Spinal cord (tissue), 10 donors: ENCODE results near the gene PARD3. TPM values are rescaled to one million over a fixed set of nuclear protein-coding genes. Genes with fewer than 3 reads are reported as not detected.

ENCODE experiments used
- DNase-seq, 6 donors: peaks; one replicate each; pipeline versions ENCODE4 v3.0.0 to v3.0.0-alpha.2; 2013 to 2015; ENCODE audit warnings: low spot score in 6 of 6, low read depth in 4 of 6
- H3K27ac ChIP-seq: one replicate; pipeline ENCODE4 v1.5.1; 2013; ENCODE audit warnings: low read depth, low read length, control low read depth
- H3K27me3 ChIP-seq: one replicate; pipeline ENCODE4 v1.6.1; 2013; ENCODE audit warnings: low read length; ENCODE audit not compliant: control insufficient read depth, insufficient read depth
- H3K36me3 ChIP-seq: one replicate; pipeline ENCODE4 v1.6.1; 2013; ENCODE audit warnings: low read length; ENCODE audit not compliant: control insufficient read depth, insufficient read depth
- H3K4me1 ChIP-seq: one replicate; pipeline ENCODE4 v1.6.1; 2013; ENCODE audit warnings: low read length; ENCODE audit not compliant: control insufficient read depth, insufficient read depth
- H3K4me3 ChIP-seq: one replicate; pipeline ENCODE4 v1.5.1; 2013; ENCODE audit warnings: low read depth, low read length, control low read depth
- H3K9me3 ChIP-seq: one replicate; pipeline ENCODE4 v1.6.1; 2013; ENCODE audit warnings: low read length; ENCODE audit not compliant: control insufficient read depth, insufficient read depth
- WGBS: methylation state at CpG from one replicate; pipeline ENCODE4 v1.1.5; 2013; ENCODE audit warnings: missing lambda C conversion rate; ENCODE audit not compliant: insufficient coverage; 5-methylcytosine and 5-hydroxymethylcytosine counted together
- polyA plus RNA-seq, 2 donors: library from polyadenylated mRNA; unstranded; fragments of 120-200 nt; gene quantifications; one replicate each; pipeline ENCODE4 v1.2.1, GENCODE V29; 2013; ENCODE audit not compliant: insufficient read length in 2 of 2
- total RNA-seq, 2 donors: library from RNA; depleted of rRNA in 1 of 2; stranded (reverse); fragments of 120-200 nt in 1 of 2; fragments of >200 nt in 1 of 2; gene quantifications; one replicate each; pipeline versions ENCODE4 v1.2.3 to v1.2.4, GENCODE V29; 2013 to 2014
- donor health status: healthy.

The PARD3 gene
- total and polyA plus RNA-seq, 4 donors = 29.5 to 94.3 (median 47.1) TPM

- H3K4me3 ChIP-seq = no peak overlapping the region
- no peaks in the 10 kb centered on the region for H3K9me3 ChIP-seq
- H3K4me1 ChIP-seq = no peaks in the 10 kb centered on the region
- no peak for DNase-seq
- H3K27me3 ChIP-seq = no peaks in the 10 kb centered on the region
- H3K27ac ChIP-seq = no peak overlapping the region
- H3K36me3 ChIP-seq = no peaks in the 10 kb centered on the region
- WGBS = no CpG with 5 or more reads among the region's 3 CpGs
Observed at GRCh38 chr10:34476608-34477007, 338.5 kb downstream of the PARD3 start.

GRCh38 chr10:34475786-34476185 lies 339.3 kb downstream of the PARD3 start:
- no peak overlapping the region for H3K4me3 ChIP-seq
- H3K9me3 ChIP-seq = no peaks in the 10 kb centered on the region
- no peak overlapping the region for H3K27ac ChIP-seq
- no peaks in the 10 kb centered on the region for H3K36me3 ChIP-seq
- WGBS = 86% methylated on average over 3 of the region's 5 CpGs
- no peaks in the 10 kb centered on the region for H3K4me1 ChIP-seq
- H3K27me3 ChIP-seq = no peaks in the 10 kb centered on the region
- DNase-seq = no peak

GRCh38 chr10:34475274-34475646 lies 339.8 kb downstream of the PARD3 start:
- no peaks in the 10 kb centered on the region for H3K9me3 ChIP-seq
- DNase-seq = no peak
- H3K4me1 ChIP-seq = no peaks in the 10 kb centered on the region
- H3K4me3 ChIP-seq = no peak overlapping the region
- H3K27ac ChIP-seq = no peak overlapping the region
- H3K36me3 ChIP-seq = no peaks in the 10 kb centered on the region
- H3K27me3 ChIP-seq = no peaks in the 10 kb centered on the region
- WGBS = no CpG with 5 or more reads among the region's 2 CpGs

GRCh38 chr10:34474555-34475273 lies 340.4 kb downstream of the PARD3 start:
- H3K27me3 ChIP-seq = no peaks in the 10 kb centered on the region
- no peaks in the 10 kb centered on the region for H3K36me3 ChIP-seq

GRCh38 chr10:34474009-34474376 lies 341.1 kb downstream of the PARD3 start:
- H3K4me1 ChIP-seq = no peaks in the 10 kb centered on the region
- WGBS = 100% methylated on average over 1 of the region's 2 CpGs
- H3K27me3 ChIP-seq = no peaks in the 10 kb centered on the region
- no peak for DNase-seq
- H3K9me3 ChIP-seq = no peaks in the 10 kb centered on the region
- no peaks in the 10 kb centered on the region for H3K36me3 ChIP-seq
- no peak overlapping the region for H3K4me3 ChIP-seq
- no peak overlapping the region for H3K27ac ChIP-seq

More at GRCh38 chr10:34474555-34475273, 340.4 kb downstream of the PARD3 start:
- Histone ChIP-seq H3K27ac (no peak overlapping the region), H3K4me3 (no peak overlapping the region), H3K9me3 (no peaks in the 10 kb centered on the region), H3K4me1 (no peaks in the 10 kb centered on the region)
- no peak for DNase-seq
- 100% methylated on average over 1 of the region's 5 CpGs for whole genome bisulfite sequencing

- H3K27me3 ChIP-seq = no peaks in the 10 kb centered on the region
- no peak overlapping the region for H3K4me3 ChIP-seq
- no peaks in the 10 kb centered on the region for H3K4me1 ChIP-seq
- H3K27ac ChIP-seq = no peak overlapping the region
- 83% methylated on average over 1 of the region's 7 CpGs for WGBS
- no peak for DNase-seq
- no peaks in the 10 kb centered on the region for H3K36me3 ChIP-seq
- H3K9me3 ChIP-seq = no peaks in the 10 kb centered on the region
Observed at GRCh38 chr10:34473174-34474008, 341.7 kb downstream of the PARD3 start.

GRCh38 chr10:34470307-34470706 lies 344.8 kb downstream of the PARD3 start:
- H3K27ac ChIP-seq = no peak overlapping the region
- no peaks in the 10 kb centered on the region for H3K4me1 ChIP-seq
- no peak for DNase-seq
- H3K4me3 ChIP-seq = no peak overlapping the region
- no peaks in the 10 kb centered on the region for H3K36me3 ChIP-seq
- H3K27me3 ChIP-seq = no peaks in the 10 kb centered on the region
- WGBS = 90% methylated on average over 5 of the region's 5 CpGs
- H3K9me3 ChIP-seq = no peaks in the 10 kb centered on the region

- no peaks in the 10 kb centered on the region for H3K36me3 ChIP-seq
- H3K27ac ChIP-seq = no peak overlapping the region
- WGBS = no CpG with 5 or more reads among the region's 2 CpGs
- H3K27me3 ChIP-seq = no peaks in the 10 kb centered on the region
- H3K4me3 ChIP-seq = no peak overlapping the region
- no peaks in the 10 kb centered on the region for H3K9me3 ChIP-seq
- H3K4me1 ChIP-seq = no peaks in the 10 kb centered on the region
- DNase-seq = no peak
Observed at GRCh38 chr10:34469446-34469845, 345.6 kb downstream of the PARD3 start.

- H3K27me3 ChIP-seq = no peaks in the 10 kb centered on the region
- no peak for DNase-seq
- H3K4me3 ChIP-seq = no peak overlapping the region
- no peaks in the 10 kb centered on the region for H3K4me1 ChIP-seq
- no peak overlapping the region for H3K27ac ChIP-seq
- H3K36me3 ChIP-seq = no peaks in the 10 kb centered on the region
- H3K9me3 ChIP-seq = no peaks in the 10 kb centered on the region
- WGBS = 100% methylated on average over 2 of the region's 2 CpGs
Observed at GRCh38 chr10:34467902-34468301, 347.2 kb downstream of the PARD3 start.

- Histone ChIP-seq H3K27ac (no peak overlapping the region), H3K36me3 (no peaks in the 10 kb centered on the region), H3K4me1 (no peaks in the 10 kb centered on the region), H3K4me3 (no peak overlapping the region), H3K9me3 (no peaks in the 10 kb centered on the region), H3K27me3 (no peaks in the 10 kb centered on the region)
- 100% methylated on average over 2 of the region's 3 CpGs for WGBS
- DNase-seq = no peak
Observed at GRCh38 chr10:34467364-34467763, 347.7 kb downstream of the PARD3 start.
